Progenitor cell of endocrine pancreas (in vitro differentiated cells): ENCODE results near the gene TPH1. TPM values are rescaled to one million over a fixed set of nuclear protein-coding genes. Genes with fewer than 3 reads are reported as not detected.

Experiments used
- DNase-seq: peaks from one replicate; pipeline ENCODE4 v3.0.0; 2021; ENCODE audit warnings: low spot score; ENCODE audit not compliant: unreplicated experiment
- H3K27ac Mint-ChIP-seq: 2 replicates; pipeline ENCODE4 v1.8.0; 2021; ENCODE audit warnings: mild to moderate bottlenecking, moderate library complexity, mixed read lengths
- H3K27me3 Mint-ChIP-seq: 2 replicates; pipeline ENCODE4 v1.8.0; 2021; ENCODE audit warnings: mixed read lengths
- H3K36me3 Mint-ChIP-seq: 2 replicates; pipeline ENCODE4 v1.8.0; 2022; ENCODE audit warnings: mixed read lengths; ENCODE audit not compliant: insufficient read depth
- H3K4me1 Mint-ChIP-seq: 2 replicates; pipeline ENCODE4 v1.8.0; 2021; ENCODE audit warnings: low read depth, mixed read lengths
- H3K4me3 Mint-ChIP-seq: 2 replicates; pipeline ENCODE4 v1.8.0; 2021; ENCODE audit warnings: low read depth, mild to moderate bottlenecking, moderate library complexity, mixed read lengths
- H3K9me3 Mint-ChIP-seq: 2 replicates; pipeline ENCODE4 v1.8.0; 2021; ENCODE audit warnings: low read depth, mixed read lengths
- CTCF ChIP-seq: fragments of 200-600 bp; sonication (generic); IDR thresholded peaks from one replicate; pipeline ENCODE4 v1.5.0; 2021; ENCODE audit warnings: antibody characterized with exemption, mild to moderate bottlenecking; ENCODE audit not compliant: unreplicated experiment
- total RNA-seq: library from RNA; stranded (reverse); gene quantifications from 2 replicates; pipeline ENCODE4 v1.2.1, GENCODE V29; 2021

TPH1 gene
- total RNA-seq, 1 donor from 2014 or later, result 0.50 TPM

- Mint-ChIP-seq H3K9me3 (no peaks in the 10 kb centered on the region), H3K36me3 (peaks cover 23% of the 10 kb centered on the region), H3K4me3 (no peak overlapping the region), H3K4me1 (no peaks in the 10 kb centered on the region), H3K27me3 (no peaks in the 10 kb centered on the region), H3K27ac (no peak overlapping the region)
- no peak for TF ChIP-seq CTCF
- no peak for DNase-seq
Observed at GRCh38 chr11:18081551-18081950, 35.5 kb upstream of the TPH1 start.

GRCh38 chr11:18080451-18080850, 34.4 kb upstream of the TPH1 start:
- H3K4me1 Mint-ChIP-seq, result no peaks in the 10 kb centered on the region
- no peak for TF ChIP-seq CTCF
- H3K27me3 Mint-ChIP-seq, result no peaks in the 10 kb centered on the region
- DNase-seq, result no peak
- H3K9me3 Mint-ChIP-seq, result no peaks in the 10 kb centered on the region
- no peak overlapping the region for H3K27ac Mint-ChIP-seq
- H3K4me3 Mint-ChIP-seq, result no peak overlapping the region
- H3K36me3 Mint-ChIP-seq, result peaks cover 22% of the 10 kb centered on the region

- no peak for DNase-seq
- Mint-ChIP-seq H3K36me3 (peaks cover 23% of the 10 kb centered on the region), H3K27me3 (no peaks in the 10 kb centered on the region), H3K27ac (no peak overlapping the region), H3K4me1 (no peaks in the 10 kb centered on the region), H3K4me3 (no peak overlapping the region), H3K9me3 (no peaks in the 10 kb centered on the region)
- TF ChIP-seq CTCF, result no peak
Observed at GRCh38 chr11:18078909-18079308, 32.8 kb upstream of the TPH1 start.

- H3K36me3 Mint-ChIP-seq, result peaks cover 8% of the 10 kb centered on the region
- H3K9me3 Mint-ChIP-seq, result no peaks in the 10 kb centered on the region
- H3K27me3 Mint-ChIP-seq, result no peaks in the 10 kb centered on the region
- no peak for DNase-seq
- H3K4me1 Mint-ChIP-seq, result no peaks in the 10 kb centered on the region
- no peak overlapping the region for H3K4me3 Mint-ChIP-seq
- TF ChIP-seq CTCF, result no peak
- H3K27ac Mint-ChIP-seq, result no peak overlapping the region
Observed at GRCh38 chr11:18075444-18075843, 29.4 kb upstream of the TPH1 start.

- no peaks in the 10 kb centered on the region for H3K9me3 Mint-ChIP-seq
- no peak for DNase-seq
- H3K4me1 Mint-ChIP-seq, result no peaks in the 10 kb centered on the region
- peaks cover 1% of the 10 kb centered on the region for H3K36me3 Mint-ChIP-seq
- H3K4me3 Mint-ChIP-seq, result no peak overlapping the region
- H3K27me3 Mint-ChIP-seq, result no peaks in the 10 kb centered on the region
- H3K27ac Mint-ChIP-seq, result no peak overlapping the region
- TF ChIP-seq CTCF, result no peak
Observed at GRCh38 chr11:18071098-18071705, 25.1 kb upstream of the TPH1 start.
